Pons (tissue), 1 donor: ENCODE measurements around the gene NOL4L.

Experiments used
- DNase-seq: peaks from one replicate; pipeline ENCODE4 v3.0.0-alpha.2; 2016; ENCODE audit warnings: low spot score

The NOL4L gene

DNA sequence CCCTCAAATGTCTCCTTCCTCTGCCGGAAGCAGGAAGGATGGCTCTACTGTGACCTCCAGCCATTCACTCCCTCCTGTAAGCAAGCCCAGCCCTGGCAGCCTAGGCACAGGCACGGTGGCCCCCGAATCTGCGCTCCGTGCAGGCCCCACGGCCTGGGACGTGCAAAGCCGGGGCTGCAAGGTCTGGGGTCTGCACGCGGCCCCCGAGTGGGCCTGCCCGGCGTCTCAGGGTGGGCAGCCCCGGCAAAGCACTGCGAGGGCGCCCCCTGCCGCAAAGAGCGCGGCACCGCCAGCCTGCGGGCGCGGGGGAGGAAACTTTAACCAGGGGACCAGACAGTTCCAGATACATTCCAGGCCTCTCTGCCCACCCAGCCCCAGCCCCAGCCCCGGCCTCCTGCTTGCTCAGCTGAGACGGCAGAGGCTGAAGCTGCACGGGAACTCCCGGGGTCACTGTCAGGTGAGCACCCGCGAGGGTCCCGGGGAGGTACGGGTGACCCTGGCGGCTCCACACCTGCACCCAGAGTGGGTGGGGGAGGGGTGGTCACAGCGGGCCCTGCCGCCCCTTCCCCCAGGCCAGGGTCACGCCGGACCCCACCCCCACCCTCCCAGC lies 128.2 kb downstream of the NOL4L start:
- DNase-seq, result no peak

DNA sequence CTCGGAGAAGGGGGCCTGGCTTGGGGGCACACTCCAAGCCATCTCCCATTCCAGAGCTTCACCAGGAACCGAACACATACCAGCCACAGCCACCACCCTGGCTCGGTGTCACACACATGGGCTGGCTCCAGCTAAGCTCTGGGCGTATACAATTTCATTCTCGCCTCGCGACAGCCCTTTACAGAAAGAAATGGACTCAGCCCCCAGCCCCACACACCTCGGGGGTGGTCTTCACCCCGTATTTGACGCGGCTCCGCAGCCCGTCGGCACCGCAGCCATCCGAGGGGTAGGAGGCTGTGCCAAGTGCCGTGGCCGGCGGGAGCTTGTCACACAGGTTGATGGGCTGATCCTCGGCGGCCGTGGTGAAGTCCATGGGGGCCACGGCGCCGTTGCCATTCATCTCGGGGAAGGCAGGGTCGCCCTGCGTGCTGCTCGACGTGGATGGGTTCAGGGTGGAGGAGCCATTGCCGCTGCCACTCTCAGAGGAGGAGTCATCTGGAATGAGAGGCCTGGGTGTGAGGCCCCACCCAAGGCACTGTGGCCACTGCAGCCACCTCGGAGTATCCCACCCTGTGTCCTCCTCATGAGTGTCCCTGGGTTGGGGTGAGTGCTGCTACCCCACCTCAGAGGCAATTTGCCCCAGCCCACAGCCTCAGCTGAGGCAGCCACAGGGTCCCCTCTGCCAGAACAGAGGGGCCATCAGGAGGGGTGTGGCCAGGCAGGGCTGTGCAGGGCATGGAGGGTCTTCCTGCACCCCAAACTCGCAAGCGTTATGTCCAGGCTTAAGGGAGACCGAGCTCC lies 129.0 kb downstream of the NOL4L start:
- no peak for DNase-seq

DNA sequence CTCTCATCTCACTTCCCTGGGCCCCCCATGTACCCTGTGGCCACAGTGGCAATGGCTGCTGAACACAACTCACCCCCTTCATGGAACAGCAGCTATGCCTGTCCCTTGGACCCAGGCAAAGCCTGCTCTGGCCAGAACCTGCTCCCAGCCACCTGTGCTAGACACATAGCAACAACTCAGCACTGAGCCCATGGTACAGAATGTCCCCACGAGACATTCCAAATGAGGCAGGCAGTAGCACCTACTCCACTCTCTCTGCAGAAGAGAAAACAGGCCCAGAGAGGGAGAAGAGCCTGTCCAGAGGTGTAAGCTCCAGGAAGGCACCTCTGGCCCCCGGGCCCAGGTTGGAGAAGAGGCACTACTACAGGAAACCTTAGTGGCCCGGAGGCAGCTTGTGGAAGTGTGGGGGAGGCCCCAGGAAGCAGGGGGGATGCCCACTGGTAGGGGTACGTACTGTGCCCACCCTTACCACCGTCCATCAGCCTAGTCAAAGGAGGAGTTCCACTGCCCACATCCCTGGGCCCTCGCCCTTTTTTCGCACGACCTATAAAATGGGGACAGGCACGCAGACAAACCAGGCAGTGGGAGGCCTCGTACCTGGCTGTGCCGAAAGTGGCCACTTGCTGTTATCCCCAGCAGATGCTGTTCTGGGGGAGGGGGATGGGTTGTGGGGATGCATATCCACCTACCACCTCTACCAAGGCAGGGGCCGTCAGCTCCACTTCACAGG lies 129.8 kb downstream of the NOL4L start:
- no peak for DNase-seq

DNA sequence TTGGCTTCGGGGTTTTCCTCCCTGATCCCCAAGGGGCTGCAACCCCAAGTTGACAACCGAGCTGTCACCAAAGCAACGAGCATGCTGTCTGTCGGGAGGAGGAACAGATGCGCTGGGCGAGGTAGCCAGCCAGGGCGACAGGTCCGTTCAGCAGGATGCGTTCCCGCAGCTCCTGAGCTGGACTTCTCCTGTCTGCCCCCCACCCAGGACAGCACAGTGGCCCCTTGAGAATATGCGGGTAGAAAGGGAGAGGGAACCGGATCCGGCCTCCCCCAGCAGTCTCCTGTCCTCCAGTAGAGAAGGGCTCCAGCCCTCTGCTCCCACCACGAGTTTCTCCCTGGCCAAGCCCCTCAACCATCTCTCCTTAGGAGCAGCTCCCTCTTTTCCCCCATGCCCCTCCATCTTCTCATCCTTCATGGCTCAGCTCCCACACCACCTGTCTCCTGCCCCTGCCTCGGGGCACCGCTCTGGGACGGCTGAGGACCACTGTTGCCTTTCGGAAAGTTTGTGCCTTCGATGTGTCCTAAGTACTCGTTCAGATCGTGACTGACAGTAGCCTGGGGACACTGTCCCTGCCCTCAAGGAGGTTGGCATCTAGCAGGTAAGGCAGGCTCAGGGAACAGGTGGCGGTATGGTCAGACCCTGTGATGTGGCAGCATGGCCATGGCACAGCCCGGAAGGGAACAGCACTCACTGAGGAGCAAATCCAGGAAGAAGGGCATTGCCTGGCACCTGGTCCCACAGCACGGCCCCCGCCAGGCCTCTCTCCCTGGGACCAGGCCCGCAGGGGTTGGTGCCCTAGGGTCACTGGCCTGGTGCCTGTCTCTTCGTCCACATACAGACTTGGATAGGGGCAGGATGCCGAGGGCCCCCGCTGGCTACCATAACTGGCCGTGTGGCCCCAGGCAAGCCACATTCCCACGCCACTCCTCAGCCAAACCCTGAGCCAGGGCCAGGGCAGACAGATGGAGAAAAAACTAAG lies 130.7 kb downstream of the NOL4L start:
- no peak for DNase-seq

DNA sequence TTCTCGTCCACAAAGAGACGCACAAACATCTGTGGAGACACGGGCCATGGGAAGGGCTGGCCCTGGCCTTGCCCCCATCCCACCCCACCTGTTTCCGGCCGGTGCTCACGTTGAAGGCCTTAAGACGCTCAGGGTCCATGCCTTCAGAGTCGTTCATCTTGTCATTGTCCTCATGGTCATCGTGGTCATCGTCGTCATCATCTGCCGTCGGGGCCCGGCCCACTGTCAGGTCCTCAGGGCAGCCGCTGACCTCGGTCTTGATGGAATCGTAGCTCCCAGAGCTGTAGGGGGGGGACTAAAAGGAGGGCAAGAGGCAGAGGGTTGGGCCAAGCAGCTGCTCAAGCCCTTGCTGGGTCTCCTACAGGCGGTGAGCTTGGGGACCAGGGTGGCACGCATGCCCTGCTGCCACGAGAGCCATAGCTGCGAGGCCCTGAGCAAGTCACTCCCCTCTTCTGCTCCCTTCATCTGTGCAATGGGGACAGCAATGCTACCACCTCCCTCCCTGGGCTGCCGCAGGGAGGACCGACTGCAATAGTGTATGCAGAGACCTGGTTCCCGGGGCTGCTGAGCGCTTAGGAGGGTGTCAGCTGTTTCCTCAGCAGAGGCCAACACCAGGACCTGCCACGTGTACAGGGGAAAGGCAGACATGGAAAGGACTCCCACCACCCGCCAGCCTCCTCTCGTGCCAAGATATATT lies 131.5 kb downstream of the NOL4L start:
- DNase-seq, result no peak

DNA sequence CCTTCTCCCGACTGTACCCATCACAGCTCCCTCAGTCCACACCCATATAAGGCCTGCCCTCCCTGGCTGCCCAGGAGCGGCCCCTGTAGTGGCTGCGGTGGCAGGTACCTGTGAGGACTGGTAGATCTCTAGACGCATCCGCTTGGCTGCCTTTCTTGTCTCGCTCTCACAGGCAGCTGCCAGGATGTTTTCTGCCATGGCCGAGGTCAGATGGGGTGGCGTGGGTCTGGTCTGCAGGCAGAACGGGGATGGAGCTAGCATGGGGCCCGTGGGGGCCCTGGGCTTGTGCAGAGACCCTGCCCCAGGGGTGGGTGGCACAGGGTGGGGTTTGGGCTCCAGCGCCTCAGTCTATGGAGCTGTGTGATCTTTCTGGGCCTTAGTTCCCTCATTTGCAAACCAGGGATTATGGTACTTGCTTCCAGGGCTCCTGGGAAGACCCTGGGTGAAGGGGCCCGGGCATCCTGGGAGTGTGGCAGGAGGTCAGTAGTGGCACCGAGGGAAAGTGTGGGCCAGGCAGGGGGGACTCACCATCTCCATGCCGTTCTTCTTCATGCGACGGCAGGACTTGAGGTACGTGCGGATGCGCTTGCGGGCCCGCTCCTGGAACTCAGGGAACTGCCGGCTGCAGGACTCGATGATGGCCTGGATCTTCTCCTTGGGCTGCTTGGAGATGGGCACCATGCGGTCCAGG lies 132.2 kb downstream of the NOL4L start:
- no peak for DNase-seq

DNA sequence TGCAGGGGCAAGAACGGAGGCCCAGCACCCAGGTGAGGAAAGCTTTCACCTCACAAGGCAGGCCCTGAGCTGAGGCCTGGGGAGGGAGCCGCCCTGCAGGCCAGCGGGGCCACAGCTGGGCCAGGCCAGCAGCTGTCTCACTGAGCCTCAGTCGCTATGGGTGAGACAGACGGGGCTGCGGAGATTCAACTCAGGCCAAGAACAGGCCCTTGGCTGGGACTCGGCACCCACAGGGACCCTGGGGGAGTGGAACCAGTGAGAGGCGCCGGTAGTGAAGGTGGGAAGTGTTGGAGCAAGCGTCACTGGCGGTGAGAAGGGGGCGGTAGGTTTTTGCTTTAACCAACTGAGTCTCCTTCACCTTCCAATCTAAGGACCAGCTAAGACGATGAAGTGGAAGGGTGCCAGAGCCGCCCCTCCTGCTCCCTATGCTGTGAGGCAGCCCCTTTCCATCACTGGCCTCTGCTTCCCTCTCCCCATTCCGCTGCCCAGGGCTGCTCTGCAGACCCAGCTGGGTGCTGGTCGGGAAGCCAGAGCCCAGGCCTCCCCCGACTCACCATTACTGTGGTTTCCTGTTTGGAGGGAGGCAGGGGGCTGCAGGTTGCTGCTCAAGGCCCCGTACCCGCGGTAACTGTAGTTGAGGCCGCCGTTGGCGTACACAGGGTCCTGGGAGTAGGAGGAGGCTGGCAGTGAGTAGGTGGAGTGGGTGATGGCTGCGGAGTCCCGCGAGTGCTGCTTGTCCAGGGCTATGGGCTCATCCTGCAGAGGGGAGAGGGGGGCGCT lies 133.3 kb downstream of the NOL4L start:
- no peak for DNase-seq

DNA sequence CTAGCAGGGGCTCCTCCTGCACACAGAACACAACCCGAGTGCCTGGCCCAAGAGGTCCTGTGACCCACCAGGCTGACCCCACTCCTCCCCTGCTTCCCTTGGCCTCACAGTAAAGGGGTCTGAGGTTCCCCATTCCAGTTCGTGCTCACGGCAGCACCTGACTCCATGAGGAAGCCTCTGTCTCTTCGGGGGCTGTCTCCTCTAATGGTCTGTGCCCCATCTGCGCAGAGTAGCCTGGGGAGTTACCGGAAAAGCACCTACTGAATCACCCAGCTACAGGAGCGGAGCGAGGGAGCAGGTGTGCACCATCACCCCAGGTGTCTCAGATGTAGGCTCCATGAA lies 133.8 kb downstream of the NOL4L start:
- no peak for DNase-seq

DNA sequence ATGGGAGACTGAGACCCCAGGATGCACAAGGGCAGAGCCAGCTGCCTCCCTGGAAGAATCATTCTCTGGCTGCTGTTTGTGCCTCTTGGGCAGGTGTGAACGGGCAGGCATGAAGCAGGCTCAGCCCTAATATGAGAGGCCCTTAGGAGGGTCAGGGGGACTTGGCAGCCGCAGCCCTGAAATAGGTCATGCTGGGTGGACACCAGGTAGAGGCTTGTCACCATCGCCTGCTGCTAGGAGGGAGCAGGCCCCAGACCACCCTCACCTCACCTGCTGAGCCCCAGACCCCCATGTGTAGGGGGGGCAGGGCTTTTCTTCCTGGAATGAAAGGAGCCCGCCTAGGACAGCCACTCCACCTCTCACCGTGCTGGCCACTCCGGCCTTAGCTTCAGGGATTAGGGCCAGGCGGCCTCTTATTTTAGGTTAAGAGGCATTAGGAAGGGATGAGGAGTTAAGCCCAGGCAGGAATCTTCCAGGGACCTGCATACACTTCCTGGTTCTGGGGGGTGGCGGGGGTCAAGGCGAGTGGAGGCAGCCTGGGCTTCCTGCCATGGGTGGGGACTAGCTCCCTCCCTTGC lies 134.6 kb downstream of the NOL4L start:
- DNase-seq, result no peak

DNA sequence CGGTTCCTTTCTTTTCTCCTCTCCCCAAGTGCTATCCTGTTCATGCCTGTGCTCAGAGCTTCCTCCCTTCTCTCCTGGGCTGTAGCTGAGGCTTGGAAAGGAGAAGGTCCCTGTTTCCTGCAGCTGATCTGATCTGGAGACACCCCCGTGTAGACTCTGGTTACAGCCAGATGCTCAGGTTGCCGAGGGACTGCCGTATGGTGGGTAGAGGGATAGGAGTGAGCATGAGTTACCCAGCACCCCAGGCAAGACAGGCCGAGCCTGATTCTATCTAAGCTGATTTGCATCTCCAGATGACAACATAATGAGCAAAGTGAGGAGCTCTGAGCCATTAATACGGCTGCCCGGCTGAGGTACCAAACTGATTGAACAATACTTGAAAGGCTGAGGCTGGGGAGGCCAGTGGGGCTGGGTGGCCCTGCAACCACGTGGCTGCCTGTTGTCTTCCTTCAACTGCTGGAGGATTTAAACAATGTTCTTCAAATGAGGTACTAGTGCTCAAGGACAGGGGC lies 135.2 kb downstream of the NOL4L start:
- no peak for DNase-seq

DNA sequence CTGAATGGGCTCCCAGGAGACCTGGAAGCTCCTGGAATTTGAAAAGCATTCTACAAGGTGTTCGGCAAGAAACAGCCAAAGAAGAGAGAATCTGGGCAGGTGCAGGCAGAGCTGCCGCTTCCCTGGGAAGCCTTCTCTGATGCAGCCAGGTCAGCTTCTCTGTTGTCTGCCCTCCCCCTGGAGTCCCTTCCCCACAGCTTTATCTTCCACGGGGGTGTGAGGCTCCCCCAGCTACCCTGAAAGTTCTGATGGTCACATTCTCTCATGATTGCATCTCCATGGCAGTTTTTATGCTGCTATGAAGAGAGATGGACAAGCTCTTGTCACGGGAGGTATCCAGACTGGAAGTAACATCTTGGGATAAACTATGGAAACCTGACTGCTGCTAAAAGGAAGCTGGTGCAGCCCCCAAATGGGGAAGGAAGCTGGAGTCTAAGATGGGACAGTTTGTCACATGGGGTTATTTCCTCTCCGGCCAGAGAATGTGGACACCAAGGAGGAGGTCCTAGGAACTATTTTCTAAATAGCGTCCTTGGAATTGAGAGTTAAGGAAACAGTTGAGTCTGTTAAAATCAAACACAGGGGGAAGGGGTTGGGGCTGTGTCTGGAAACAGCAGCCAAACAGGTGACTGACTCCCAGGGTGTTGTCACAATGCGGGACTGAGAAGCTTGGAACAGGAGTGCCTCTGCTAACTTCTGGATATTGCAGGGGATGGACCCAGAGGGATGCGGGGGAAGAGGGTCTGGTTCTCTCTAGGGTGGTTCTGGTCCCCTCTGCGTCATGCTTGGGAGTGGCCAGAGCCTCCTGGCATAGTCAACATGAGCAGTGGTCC lies 135.9 kb downstream of the NOL4L start:
- peak; percentile 67 for DNase-seq

DNA sequence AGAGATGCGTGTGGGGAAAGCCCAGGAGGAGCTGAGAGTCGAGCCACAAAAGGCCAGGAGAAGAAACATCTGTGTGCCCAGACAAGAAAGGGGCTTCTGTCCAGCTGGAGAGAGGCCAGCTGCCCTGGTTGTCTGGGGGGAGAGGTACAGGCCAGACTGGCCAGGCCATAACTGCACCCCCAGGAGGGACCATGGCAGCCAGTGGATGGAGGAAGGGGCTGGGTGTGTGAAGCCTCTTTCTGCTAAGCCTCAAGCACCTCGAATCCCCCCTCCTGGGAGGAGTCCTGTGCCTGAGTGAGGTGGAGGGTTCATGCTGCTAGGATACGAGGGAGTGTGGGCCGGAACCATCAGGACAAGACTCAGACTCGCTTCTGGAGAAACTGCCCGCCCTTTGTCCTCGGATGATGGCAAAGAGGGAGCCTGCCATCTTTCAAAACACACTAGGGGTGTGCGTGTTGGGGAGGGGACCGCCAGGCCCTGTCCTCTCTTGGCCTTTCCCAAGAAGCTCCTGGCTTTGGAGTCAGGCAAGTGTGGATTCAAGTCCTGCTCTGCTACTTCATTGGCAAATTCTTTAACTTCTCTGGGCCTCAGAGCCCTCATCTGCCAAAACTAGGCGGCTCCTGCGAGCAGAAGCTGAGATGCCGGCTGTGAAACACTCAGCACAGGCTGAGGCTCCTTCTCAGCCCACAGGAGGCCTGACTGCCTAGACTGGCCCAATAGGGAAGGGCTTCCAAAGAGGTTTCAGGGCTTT lies 136.7 kb downstream of the NOL4L start:
- DNase-seq, result no peak

DNA sequence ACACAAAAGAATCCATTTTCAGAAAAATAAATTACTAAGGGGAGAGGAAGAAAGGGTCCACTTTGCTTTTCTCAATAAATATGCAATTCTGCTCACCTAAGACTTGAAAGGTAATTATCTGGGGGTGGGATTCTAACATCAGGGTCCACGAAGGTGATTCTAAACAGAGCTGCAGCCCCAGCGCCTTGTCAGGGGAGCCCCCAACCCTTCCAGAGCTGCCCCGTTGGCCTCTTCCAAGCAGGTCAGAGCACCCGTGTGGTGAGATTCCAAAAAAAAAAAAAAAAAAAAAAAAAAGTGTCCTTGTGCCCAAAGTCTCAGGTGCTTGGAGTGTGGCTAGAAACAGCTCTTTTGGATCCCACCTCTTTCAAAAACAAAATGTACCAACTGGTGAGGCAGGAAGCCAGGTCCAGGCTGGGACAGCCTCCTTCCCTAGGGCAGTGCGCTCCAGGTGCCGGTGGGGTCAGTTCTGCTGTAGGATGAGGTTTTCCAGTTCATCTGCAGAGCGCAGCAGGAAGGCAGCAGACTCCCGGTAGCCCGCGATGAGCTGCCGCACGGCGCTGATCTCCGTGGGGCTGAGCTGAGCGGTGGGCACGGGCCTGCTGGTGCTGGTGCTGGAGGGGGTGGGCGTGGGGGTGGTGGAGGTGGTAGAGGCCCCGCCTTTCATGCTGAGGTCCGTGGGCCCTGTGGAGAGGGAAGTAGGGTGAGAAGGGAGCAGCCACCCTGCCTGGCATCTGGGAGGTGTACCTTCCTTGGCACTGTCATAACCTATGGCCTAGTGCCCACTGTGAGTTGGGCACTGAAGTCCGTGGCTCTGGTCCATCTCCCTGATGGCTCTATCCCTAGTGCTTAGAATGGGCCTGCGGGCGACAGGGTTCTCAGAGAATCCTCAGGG lies 137.8 kb downstream of the NOL4L start:
- DNase-seq, result no peak

DNA sequence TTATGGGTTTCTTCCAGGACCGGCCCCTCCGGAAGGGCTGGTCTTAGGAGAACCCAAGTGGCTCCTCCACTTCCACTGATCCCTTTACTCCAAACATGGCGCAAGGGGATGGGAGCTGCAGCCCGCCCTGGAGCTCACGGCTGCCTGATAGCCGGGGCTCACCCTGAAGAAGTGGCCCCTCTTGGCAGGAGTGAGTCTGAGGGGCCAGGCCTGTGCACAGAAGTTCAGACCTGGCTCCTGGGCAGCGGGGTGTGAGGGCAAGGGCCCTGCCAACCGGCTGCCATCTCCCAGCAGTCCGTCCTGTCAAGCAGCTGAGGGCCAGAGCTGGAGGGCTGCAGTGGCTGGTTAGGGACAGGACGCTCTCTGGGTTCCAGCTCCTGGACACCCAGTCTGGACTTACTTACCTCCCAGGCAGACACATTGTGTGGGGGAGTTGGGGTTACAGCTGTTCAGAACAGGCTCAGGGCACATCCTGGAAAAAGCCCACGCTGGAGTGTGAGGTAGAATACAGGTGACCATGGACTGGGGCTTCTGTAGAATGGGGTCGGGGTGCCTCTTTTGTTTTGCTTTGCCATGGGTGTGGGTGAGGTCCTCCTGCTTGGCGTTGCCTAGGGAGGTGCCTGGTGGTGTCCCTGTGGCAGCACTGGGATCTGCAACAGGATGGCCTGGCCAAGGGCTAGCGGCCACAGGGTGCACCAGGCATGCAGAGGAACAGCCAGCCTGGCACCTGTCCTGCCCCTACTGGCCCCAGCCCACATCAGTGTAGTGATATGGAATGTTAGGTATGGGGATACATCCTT lies 138.6 kb downstream of the NOL4L start:
- no peak for DNase-seq

DNA sequence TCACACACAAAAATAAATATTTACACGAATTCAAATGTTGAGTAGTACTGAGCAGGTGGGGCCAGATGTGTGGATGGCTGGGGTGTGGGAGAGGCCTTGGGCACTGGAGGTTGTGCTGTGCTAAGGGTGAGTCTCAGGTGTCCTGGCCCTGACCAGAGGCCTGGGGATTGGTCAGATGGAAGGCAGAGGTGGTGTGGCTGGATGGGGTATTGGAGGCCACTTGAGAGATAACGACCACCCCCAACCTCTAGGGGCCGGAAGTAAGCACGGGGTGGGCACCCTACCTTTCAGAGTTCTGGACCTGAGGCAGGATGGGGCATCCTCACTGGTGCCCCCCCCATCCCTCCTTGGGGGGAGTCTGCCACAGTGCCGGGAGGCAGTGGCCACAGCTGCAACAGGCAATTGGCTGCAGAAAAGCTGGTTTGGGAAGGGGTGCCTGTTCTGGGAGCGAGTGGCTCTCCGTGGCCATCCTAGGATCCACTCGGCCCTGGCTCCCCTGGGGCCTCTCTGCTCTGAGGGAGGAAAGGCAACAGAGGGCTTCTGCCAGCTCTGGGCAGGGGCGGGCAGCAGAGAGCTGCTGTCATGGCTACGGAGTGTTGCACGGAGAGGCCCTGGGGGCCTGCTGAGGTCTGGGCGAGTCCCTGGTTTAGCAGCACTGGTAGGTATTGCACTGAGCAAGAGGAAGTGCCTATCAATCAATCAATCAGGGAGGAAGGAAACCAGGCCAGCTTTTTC lies 139.4 kb downstream of the NOL4L start:
- DNase-seq, result no peak
